ENCODE data around the gene ANTXRL. TPM values are rescaled to one million over a fixed set of nuclear protein-coding genes. Genes with fewer than 3 reads are reported as not detected.
"Not testable (repeated sequence)": the region's sequence is repeated elsewhere in the genome, so short reads cannot be mapped to it uniquely, and the experiment has no call there.

ANTXRL gene
- polyA plus RNA-seq, 3 donors from 2014 or later: not detected

DNA sequence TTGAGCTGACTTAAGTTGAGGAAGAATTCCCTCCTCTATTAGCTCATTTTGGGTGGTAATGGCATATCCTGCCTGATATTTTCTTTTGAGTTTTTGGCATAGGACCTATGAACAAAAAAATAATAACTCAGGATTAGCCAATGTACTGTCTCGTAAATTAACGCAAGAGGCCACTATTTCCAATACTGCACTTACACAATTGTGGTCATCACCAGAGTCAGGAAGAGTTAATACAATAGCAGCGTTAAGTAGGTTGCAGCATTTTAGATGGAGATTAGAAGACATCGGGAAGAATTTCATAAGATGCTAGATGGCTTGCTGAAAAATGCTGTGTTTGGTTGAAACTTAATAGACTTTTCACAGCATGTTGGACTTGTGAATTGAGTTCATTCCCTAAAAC lies 36.4 kb downstream of the ANTXRL start:
- peaks cover 0 to 8% (median 0%) of the 10 kb centered on the region in 3 donors for H3K27me3 Mint-ChIP-seq (ENCODE audit: low read depth in 3 of 3)
- H3K9me3 Mint-ChIP-seq: no peaks in the 10 kb centered on the region
- no peak overlapping the region for H3K27ac Mint-ChIP-seq
- no peak for DNase-seq
- no peaks in the 10 kb centered on the region for H3K4me1 Mint-ChIP-seq
- no peaks in the 10 kb centered on the region for H3K36me3 Mint-ChIP-seq
- no peak overlapping the region for H3K4me3 Mint-ChIP-seq

DNA sequence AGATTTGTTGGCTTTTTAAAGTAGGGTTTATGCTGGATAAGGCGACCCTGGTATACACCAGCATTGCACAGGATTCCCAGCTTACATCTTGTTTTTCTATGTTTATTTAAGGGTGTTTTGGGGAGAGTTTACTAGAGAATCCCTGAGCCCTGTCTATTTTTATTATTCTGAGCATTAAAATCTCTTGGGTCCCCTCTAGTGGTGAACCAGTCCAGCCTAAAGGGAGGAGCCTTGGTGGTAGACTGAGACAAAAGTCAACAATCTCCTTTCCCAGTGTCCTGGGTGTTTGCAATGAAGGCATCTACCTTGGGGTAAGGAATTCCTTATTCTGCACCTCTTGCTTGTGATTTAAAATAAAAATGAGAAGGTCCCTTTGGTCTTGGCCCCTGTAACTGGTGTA lies 38.2 kb downstream of the ANTXRL start:
- no peak for DNase-seq
- no peaks in the 10 kb centered on the region for H3K36me3 Mint-ChIP-seq
- no peaks in the 10 kb centered on the region for H3K9me3 Mint-ChIP-seq
- H3K4me1 Mint-ChIP-seq: no peaks in the 10 kb centered on the region
- peaks cover 0 to 8% (median 0%) of the 10 kb centered on the region in 3 donors for H3K27me3 Mint-ChIP-seq (ENCODE audit: low read depth in 3 of 3)
- H3K27ac Mint-ChIP-seq: no peak overlapping the region
- H3K4me3 Mint-ChIP-seq: no peak overlapping the region

DNA sequence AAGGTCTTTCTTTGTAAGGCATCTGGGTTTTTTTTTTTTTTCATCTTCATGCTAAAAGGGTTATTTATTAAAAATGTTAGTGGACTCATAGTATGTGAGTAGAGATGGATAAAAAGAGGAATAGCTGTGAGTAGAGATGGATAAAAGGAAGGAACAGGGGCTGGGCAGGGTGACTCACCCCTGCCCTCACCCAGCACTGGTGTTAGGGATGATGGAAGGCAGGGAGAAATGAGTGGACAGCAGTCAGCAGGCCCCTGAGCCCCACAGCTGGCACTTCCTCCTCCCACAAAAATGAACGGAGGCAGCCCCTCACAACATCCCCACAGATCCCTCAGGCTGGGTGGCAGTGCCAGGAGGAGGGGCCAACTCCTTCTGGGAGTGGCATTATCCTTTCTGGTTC lies 39.3 kb downstream of the ANTXRL start:
- Mint-ChIP-seq H3K27me3 (ENCODE audit: low read depth in 3 of 3) (peaks cover 0 to 8% (median 0%) of the 10 kb centered on the region in 3 donors), H3K4me3 (no peak overlapping the region), H3K9me3 (no peaks in the 10 kb centered on the region), H3K27ac (no peak overlapping the region), H3K4me1 (no peaks in the 10 kb centered on the region), H3K36me3 (no peaks in the 10 kb centered on the region)
- DNase-seq: no peak

DNA sequence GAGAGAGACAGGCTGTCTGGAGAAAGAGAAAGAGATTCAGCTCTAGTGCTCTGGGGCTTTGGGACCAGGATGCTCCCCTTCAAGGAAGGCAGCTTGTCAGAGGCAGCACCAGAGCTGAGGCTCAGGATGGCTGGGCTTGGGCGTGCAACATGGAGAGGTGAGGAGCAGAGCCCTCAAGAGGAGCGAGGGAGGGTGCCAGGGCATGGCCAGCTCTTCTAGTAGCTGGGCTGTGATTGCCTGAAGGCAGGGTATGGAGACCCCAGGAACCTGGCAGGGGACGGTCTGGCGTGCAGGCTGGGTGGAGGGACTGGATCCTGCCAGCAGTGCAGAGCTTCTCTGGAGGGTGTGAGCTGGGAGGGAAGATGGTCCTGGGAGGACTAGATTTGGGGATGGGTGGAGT lies 40.2 kb downstream of the ANTXRL start:
- H3K9me3 Mint-ChIP-seq: no peaks in the 10 kb centered on the region
- no peaks in the 10 kb centered on the region for H3K36me3 Mint-ChIP-seq
- H3K4me3 Mint-ChIP-seq: no peak overlapping the region
- no peak overlapping the region for H3K27ac Mint-ChIP-seq
- peaks cover 0 to 8% (median 0%) of the 10 kb centered on the region in 3 donors for H3K27me3 Mint-ChIP-seq (ENCODE audit: low read depth in 3 of 3)
- no peak for DNase-seq
- H3K4me1 Mint-ChIP-seq: no peaks in the 10 kb centered on the region

DNA sequence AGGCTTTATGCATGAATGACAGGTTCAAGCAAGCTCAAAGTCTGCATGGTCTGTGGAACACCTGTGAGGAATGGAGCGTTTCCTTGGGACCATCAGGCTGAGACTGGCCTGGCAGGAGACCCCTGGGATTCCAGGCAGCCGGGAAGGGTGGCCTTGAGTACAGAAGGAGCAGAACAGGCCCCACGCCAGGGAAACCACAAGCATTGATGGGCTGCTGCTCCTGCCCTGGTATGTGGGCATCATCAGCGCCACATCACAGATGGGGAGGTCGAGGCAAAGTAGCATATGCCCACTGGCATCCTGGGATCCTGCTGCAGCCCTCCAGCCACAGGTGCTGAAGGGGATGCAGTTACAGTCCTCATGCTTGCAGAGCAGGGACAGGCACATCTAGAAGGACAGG lies 40.9 kb downstream of the ANTXRL start:
- DNase-seq: no peak
- H3K9me3 Mint-ChIP-seq: no peaks in the 10 kb centered on the region
- no peak overlapping the region for H3K4me3 Mint-ChIP-seq
- peaks cover 0 to 8% (median 0%) of the 10 kb centered on the region in 3 donors for H3K27me3 Mint-ChIP-seq (ENCODE audit: low read depth in 3 of 3)
- no peaks in the 10 kb centered on the region for H3K36me3 Mint-ChIP-seq
- H3K4me1 Mint-ChIP-seq: no peaks in the 10 kb centered on the region
- H3K27ac Mint-ChIP-seq: no peak overlapping the region

DNA sequence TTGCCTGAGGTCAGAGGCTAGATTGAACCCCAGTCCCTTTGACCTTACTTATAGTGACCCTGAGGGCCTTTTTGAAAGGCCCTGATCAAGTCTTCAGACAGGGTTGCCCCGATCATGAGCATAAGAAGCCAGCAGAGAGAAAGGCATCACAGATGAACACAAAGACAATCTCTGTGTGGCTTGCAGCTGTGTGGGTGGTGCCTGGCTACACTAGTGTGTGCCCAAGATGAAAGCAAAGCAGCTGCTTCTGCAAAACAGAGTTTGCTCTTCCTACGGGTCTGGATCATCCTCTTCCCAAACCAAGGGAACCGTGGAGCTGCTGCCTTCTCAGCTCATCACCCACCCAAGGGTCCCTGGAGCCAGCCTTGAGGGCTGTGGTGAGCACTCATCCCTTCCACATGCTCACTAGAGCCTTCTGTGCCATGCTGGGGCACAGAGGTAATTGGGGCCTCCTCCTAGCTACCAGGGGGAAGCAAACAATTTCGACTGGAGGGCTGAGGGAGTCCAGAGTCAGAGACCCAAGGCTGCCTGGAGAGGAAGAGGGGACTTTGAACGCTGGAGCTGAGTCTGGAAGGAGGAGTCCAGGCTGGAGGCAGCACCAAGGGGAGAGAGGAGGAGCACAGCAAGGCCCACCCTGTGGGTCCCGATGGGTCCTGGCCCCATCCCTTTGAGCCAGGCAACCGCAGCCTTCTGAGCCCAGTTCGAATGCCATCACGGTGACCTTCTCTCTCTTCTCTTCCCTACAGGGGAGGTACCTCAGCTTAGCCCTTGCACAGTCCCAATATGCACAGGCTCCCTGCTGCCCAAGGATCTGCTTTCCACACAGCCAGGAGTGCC lies 42.3 kb downstream of the ANTXRL start:
- Mint-ChIP-seq H3K27me3 (ENCODE audit: low read depth in 3 of 3) (peaks cover 0 to 8% (median 0%) of the 10 kb centered on the region in 3 donors), H3K36me3 (no peaks in the 10 kb centered on the region), H3K4me3 (no peak overlapping the region), H3K9me3 (no peaks in the 10 kb centered on the region), H3K27ac (no peak overlapping the region), H3K4me1 (no peaks in the 10 kb centered on the region)
- no peak for DNase-seq

DNA sequence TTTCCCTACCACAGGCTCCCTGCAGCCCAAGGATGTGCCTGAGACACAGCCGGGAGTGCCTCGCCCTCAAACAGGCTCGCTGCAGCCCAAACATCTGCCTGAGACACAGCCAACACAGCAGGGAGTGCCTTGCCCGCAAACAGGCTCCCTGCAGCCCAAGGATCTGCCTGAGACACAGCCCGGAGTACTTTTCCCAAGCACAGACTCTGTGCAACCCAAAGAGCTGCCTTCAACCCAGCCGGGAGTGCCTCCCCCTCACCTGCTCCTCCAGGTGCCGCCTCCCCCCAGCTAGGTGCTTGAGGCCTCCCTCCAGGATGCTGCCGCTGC lies 42.9 kb downstream of the ANTXRL start:
- Mint-ChIP-seq H3K27me3 (ENCODE audit: low read depth in 3 of 3) (peaks cover 0 to 8% (median 0%) of the 10 kb centered on the region in 3 donors), H3K36me3 (no peaks in the 10 kb centered on the region), H3K9me3 (no peaks in the 10 kb centered on the region), H3K27ac (no peak overlapping the region), H3K4me3 (no peak overlapping the region), H3K4me1 (no peaks in the 10 kb centered on the region)
- DNase-seq: no peak

DNA sequence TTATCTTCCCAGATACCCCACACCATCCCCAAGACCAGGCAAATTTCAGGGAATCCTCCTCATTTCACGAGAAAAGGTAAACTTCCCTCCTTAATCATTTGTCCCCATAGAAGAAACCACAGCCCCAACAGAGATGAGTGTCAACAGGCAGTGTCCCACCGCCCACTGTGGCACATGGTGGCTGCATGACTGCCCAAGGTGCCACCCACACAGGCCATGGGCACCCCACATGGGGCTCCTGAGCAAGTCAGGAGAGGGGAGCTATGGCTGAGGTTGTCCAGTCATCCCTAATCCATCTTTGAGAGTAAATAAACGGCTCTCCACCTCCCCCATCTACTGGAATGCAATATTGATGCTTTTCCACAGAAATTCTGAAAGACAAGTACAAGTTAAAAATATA lies 44.1 kb downstream of the ANTXRL start:
- Mint-ChIP-seq H3K4me1 (no peaks in the 10 kb centered on the region), H3K4me3 (no peak overlapping the region), H3K36me3 (no peaks in the 10 kb centered on the region), H3K27me3 (ENCODE audit: low read depth in 3 of 3) (peaks cover 0 to 2% (median 0%) of the 10 kb centered on the region in 3 donors), H3K9me3 (no peaks in the 10 kb centered on the region), H3K27ac (no peak overlapping the region)
- no peak for DNase-seq

DNA sequence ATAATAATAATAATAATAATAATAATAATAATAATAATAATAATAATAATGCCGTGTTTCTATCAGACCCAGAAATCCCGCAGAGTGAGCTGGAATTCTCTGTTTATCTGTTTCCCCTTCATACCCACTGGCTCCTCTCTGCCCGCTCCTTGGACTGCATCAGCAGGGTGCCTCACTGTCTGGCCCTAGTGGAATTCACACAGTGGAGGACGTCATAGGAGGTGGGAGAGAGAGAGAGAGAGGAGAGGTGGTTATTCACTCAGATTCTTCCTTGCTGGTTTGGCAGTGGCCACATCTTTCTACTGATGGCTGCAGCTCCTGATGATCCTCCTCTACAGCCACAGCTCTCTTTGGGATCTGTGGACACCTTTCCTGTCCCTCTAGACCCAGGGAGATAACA lies 78.7 kb downstream of the ANTXRL start:
- not testable (repeated sequence) for H3K4me3 Mint-ChIP-seq; H3K9me3 Mint-ChIP-seq; H3K4me1 Mint-ChIP-seq; DNase-seq; H3K27me3 Mint-ChIP-seq (ENCODE audit: low read depth in 3 of 3); H3K27ac Mint-ChIP-seq; H3K36me3 Mint-ChIP-seq

DNA sequence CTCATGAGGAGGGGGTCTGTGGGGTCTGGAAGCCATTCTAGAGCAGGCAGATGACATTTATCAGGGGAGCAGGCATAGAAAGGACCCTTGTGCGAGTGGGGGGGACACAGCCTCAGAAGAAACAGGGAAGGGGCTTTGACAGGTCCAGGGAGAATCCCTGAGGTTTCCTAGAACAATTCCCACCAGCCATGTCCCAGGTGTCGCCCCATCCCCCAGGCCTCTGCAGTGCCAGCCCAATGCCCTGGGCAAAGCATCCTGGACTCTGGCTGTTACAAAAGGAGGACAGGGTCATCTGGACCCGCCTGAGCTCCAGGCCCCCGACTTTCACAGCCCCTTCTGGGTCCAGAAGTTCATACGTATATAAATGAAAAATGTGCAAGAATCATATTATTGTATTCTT lies 80.4 kb downstream of the ANTXRL start:
- H3K4me3 Mint-ChIP-seq, H3K36me3 Mint-ChIP-seq: not testable (repeated sequence)

DNA sequence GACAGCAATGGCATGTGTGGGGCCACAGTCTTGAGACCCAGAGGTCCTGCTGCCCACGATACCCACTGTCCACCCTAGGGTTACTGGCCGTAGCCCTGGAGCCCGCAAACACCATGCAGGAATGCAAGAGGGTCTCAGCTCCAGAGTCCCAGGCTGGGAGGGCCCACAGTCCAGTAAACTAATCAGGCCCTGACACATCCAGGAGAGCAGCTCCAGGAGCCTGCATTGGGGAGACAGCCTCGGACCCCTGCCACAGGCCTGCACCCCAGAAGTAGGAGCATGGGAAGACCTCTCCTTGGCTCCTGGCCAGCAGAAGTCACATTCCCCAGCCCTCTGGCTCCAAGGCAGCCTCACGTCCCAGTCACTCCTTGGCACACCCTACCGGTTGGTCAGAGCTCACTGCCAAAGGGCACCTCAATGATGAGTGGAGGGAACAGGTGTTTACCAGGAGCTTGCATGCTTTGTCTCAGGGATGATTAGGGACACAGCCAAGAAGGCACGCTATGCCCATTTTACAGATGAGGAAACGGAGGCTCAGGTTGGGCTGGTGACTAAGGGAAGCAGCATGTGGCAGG lies 81.0 kb downstream of the ANTXRL start:
- not testable (repeated sequence) for H3K9me3 Mint-ChIP-seq; DNase-seq; H3K27ac Mint-ChIP-seq; H3K4me1 Mint-ChIP-seq; H3K36me3 Mint-ChIP-seq; H3K27me3 Mint-ChIP-seq (ENCODE audit: low read depth in 3 of 3); H3K4me3 Mint-ChIP-seq

More for the DNA sequence above, 80.4 kb downstream of the ANTXRL start:
- not testable (repeated sequence) for H3K27ac Mint-ChIP-seq; H3K27me3 Mint-ChIP-seq (ENCODE audit: low read depth in 3 of 3); H3K4me1 Mint-ChIP-seq; DNase-seq; H3K9me3 Mint-ChIP-seq

DNA sequence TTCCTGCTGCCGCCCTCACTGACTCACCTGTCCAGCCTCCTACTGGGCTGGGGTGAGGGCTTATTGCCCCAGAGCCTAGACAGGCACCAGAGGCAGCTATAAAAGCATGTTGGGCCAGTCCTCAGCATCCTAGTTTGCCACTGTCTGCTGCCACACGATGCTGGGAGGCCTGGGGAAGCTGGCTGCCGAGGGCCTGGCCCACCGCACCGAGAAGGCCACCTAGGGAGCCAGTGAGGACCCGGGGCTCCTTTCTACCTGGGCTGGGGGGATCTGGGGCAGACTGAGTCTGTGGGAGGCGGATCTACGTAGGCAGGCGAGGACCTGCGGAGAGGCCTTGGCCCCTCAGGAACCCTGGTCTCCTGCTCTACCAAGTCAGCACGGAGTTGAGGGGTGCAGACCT lies 82.2 kb downstream of the ANTXRL start:
- H3K27me3 Mint-ChIP-seq (ENCODE audit: low read depth in 3 of 3); H3K36me3 Mint-ChIP-seq; H3K4me3 Mint-ChIP-seq; H3K9me3 Mint-ChIP-seq; H3K4me1 Mint-ChIP-seq; DNase-seq; H3K27ac Mint-ChIP-seq: not testable (repeated sequence)

DNA sequence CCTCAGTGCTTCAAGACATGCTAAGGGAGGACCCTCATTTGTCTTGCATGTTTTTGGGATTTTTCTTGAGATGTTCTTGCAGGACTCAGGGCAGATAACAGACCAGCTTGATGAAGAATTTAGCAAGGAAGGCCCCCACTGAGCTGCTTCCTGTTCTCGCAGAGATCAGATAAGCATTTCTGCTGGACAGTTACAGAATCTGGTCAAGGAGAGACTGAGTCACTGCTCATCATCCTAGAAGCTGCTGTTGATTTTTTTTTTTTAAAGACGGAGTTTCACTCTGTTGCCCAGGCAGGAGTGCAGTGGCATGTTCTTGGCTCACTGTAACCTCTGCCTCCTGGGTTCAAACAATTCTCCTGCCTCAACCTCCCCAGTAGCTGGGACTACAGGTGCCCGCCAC lies 87.6 kb downstream of the ANTXRL start:
- H3K9me3 Mint-ChIP-seq; DNase-seq; H3K27ac Mint-ChIP-seq; H3K4me3 Mint-ChIP-seq; H3K27me3 Mint-ChIP-seq (ENCODE audit: low read depth in 3 of 3); H3K36me3 Mint-ChIP-seq; H3K4me1 Mint-ChIP-seq: not testable (repeated sequence)

DNA sequence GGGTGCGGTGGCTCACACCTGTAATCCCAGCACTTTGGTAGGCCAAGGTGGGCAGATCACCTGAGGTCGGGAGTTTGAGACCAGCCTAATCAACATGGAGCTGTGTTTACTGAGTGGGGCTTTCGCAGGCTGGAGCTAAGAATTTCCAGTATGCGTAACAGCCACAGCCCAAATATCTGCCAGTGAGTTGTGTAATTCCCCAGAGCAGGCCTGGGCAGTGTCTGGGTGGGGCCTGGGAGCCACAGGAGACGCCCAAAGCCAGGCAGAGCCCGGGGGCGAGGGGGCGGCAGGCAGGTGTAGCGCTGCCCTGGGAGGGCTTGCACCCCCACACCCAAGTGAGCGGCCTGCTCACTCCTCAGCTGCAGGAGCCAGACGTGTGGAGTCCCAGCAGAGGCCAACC lies 88.6 kb downstream of the ANTXRL start, which contains the start of gene ANXA8L1:
TSS of gene ANXA8L1 (plus strand) at position 371 of the 400 bp plus-strand sequence. CDS start 76 bp downstream, outside the sequence.
- not testable (repeated sequence) for DNase-seq; H3K9me3 Mint-ChIP-seq; H3K36me3 Mint-ChIP-seq; H3K27me3 Mint-ChIP-seq (ENCODE audit: low read depth in 3 of 3); H3K4me3 Mint-ChIP-seq; H3K4me1 Mint-ChIP-seq; H3K27ac Mint-ChIP-seq

DNA sequence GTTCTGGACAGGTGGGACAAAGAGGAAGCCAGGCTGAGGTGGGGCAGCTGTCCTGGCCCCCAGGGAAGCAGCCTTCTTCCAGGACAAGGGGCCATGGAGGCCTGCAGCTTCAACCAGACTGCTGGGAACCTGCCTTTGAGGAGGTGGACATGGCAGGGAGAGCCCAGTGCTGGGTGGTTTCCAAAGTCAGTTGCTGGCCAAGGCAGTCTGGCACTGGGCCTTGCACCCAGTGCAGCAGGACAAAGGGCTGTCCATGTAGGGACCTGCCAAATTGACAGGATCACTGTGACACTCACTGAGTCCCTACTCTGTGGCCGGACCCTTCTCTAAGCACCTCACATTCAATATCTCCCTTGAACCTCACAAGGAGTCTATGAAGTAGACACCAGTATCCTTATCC lies 90.2 kb downstream of the ANTXRL start:
- H3K27ac Mint-ChIP-seq; H3K36me3 Mint-ChIP-seq; DNase-seq; H3K4me1 Mint-ChIP-seq; H3K9me3 Mint-ChIP-seq; H3K27me3 Mint-ChIP-seq (ENCODE audit: low read depth in 3 of 3); H3K4me3 Mint-ChIP-seq: not testable (repeated sequence)
